ENCODE measurements around the gene FGFBP2. TPM values are rescaled to one million over a fixed set of nuclear protein-coding genes. Genes with fewer than 3 reads are reported as not detected.

FGFBP2 gene
- total RNA-seq, 1 donor from 2014 or later = not detected

- Mint-ChIP-seq H3K4me3 (ENCODE audit: unreplicated experiment) (no peak overlapping the region), H3K36me3 (ENCODE audit: low read depth, unreplicated experiment) (no peaks in the 10 kb centered on the region), H3K27ac (ENCODE audit: unreplicated experiment) (no peak overlapping the region), H3K9me3 (ENCODE audit: unreplicated experiment) (no peaks in the 10 kb centered on the region), H3K27me3 (ENCODE audit: unreplicated experiment) (peaks cover 1% of the 10 kb centered on the region), H3K4me1 (ENCODE audit: unreplicated experiment) (peaks cover 4% of the 10 kb centered on the region)
- TF ChIP-seq CTCF (IDR thresholded peaks at IDR 0.05; ENCODE audit: unreplicated experiment) = no peak
- DNase-seq (ENCODE audit: low spot score) = no peak
These were observed 28.7 kb downstream of the FGFBP2 start for GRCh38 chr4:15934259-15934658.

- TF ChIP-seq CTCF (IDR thresholded peaks at IDR 0.05; ENCODE audit: unreplicated experiment) = no peak
- Mint-ChIP-seq H3K4me1 (ENCODE audit: unreplicated experiment) (no peaks in the 10 kb centered on the region), H3K9me3 (ENCODE audit: unreplicated experiment) (no peaks in the 10 kb centered on the region), H3K27ac (ENCODE audit: unreplicated experiment) (no peak overlapping the region), H3K27me3 (ENCODE audit: unreplicated experiment) (peaks cover 1% of the 10 kb centered on the region), H3K36me3 (ENCODE audit: low read depth, unreplicated experiment) (no peaks in the 10 kb centered on the region), H3K4me3 (ENCODE audit: unreplicated experiment) (no peak overlapping the region)
- no peak for DNase-seq (ENCODE audit: low spot score)
These were observed 31.3 kb downstream of the FGFBP2 start for GRCh38 chr4:15931451-15932210.

GRCh38 chr4:15930314-15930713 lies 32.7 kb downstream of the FGFBP2 start:
- DNase-seq (ENCODE audit: low spot score) = no peak
- no peak overlapping the region for H3K4me3 Mint-ChIP-seq (ENCODE audit: unreplicated experiment)
- no peaks in the 10 kb centered on the region for H3K36me3 Mint-ChIP-seq (ENCODE audit: low read depth, unreplicated experiment)

GRCh38 chr4:15929540-15929939 lies 33.4 kb downstream of the FGFBP2 start:
- no peak overlapping the region for H3K4me3 Mint-ChIP-seq (ENCODE audit: unreplicated experiment)
- no peak for TF ChIP-seq CTCF (IDR thresholded peaks at IDR 0.05; ENCODE audit: unreplicated experiment)
- peaks cover 3% of the 10 kb centered on the region for H3K27me3 Mint-ChIP-seq (ENCODE audit: unreplicated experiment)
- H3K9me3 Mint-ChIP-seq (ENCODE audit: unreplicated experiment) = no peaks in the 10 kb centered on the region
- DNase-seq (ENCODE audit: low spot score) = no peak
- H3K27ac Mint-ChIP-seq (ENCODE audit: unreplicated experiment) = no peak overlapping the region
- no peaks in the 10 kb centered on the region for H3K36me3 Mint-ChIP-seq (ENCODE audit: low read depth, unreplicated experiment)
- no peaks in the 10 kb centered on the region for H3K4me1 Mint-ChIP-seq (ENCODE audit: unreplicated experiment)

More at GRCh38 chr4:15930314-15930713, 32.7 kb downstream of the FGFBP2 start:
- Mint-ChIP-seq H3K27me3 (ENCODE audit: unreplicated experiment) (peaks cover 1% of the 10 kb centered on the region), H3K4me1 (ENCODE audit: unreplicated experiment) (no peaks in the 10 kb centered on the region), H3K9me3 (ENCODE audit: unreplicated experiment) (no peaks in the 10 kb centered on the region), H3K27ac (ENCODE audit: unreplicated experiment) (no peak overlapping the region)
- TF ChIP-seq CTCF (IDR thresholded peaks at IDR 0.05; ENCODE audit: unreplicated experiment) = no peak

- Mint-ChIP-seq H3K27ac (ENCODE audit: unreplicated experiment) (no peak overlapping the region), H3K4me3 (ENCODE audit: unreplicated experiment) (no peak overlapping the region), H3K4me1 (ENCODE audit: unreplicated experiment) (no peaks in the 10 kb centered on the region), H3K27me3 (ENCODE audit: unreplicated experiment) (peaks cover 6% of the 10 kb centered on the region), H3K36me3 (ENCODE audit: low read depth, unreplicated experiment) (no peaks in the 10 kb centered on the region), H3K9me3 (ENCODE audit: unreplicated experiment) (no peaks in the 10 kb centered on the region)
- no peak for DNase-seq (ENCODE audit: low spot score)
- no peak for TF ChIP-seq CTCF (IDR thresholded peaks at IDR 0.05; ENCODE audit: unreplicated experiment)
These were observed 34.1 kb downstream of the FGFBP2 start for GRCh38 chr4:15928883-15929282.

Measured in endothelial cell (in vitro differentiated cells).